Fibroblast of the aortic adventitia (primary cell): ENCODE data around the gene GPR37L1. TPM values are rescaled to one million over a fixed set of nuclear protein-coding genes. Genes with fewer than 3 reads are reported as not detected.
"Not testable (repeated sequence)": the region's sequence is repeated elsewhere in the genome, so short reads cannot be mapped to it uniquely, and the experiment has no call there.

Experiments
- DNase-seq: peaks from one replicate; pipeline ENCODE4 v3.0.0-alpha.2; 2010; ENCODE audit warnings: low read depth
- H3K4me3 ChIP-seq: 2 replicates; pipeline ENCODE4 v1.5.1; 2011; ENCODE audit warnings: low read depth, mild to moderate bottlenecking, control low read depth, low read length, moderate library complexity
- CTCF ChIP-seq: IDR thresholded peaks from 2 replicates; pipeline ENCODE4 v1.5.1; 2011; ENCODE audit warnings: mild to moderate bottlenecking, low read length, control low read depth, inconsistent platforms; ENCODE audit not compliant: insufficient read depth
- total RNA-seq: library from RNA; depleted of rRNA; stranded (reverse); fragments of >200 nt; gene quantifications from 2 replicates; pipeline ENCODE4 v1.2.3, GENCODE V29; 2012; ENCODE audit warnings: low replicate concordance

GPR37L1 gene
- total RNA-seq, 1 donor = not detected

DNA sequence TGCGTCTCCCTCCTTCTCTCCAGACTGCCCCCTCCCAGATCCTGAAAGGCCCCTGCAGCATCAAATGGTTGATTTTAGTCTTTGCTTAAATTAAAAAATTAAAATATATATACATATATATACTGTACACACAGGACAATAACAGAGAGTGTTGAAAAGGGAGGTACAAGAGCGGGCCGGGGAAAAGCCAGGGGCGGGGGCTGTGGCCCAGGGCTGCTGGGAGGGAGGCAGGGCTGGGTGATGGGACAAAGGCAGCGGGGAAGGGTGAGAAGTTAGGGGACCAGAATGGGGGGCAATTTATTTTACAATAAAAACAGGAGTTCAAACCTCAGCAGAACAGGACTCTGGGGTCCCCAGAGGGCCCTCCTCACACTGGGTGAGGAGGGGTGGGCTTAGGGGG is 11.3 kb downstream of the GPR37L1 start:
- H3K4me3 ChIP-seq = no peak overlapping the region
- no peak for TF ChIP-seq CTCF
- DNase-seq = no peak

- no peak overlapping the region for H3K4me3 ChIP-seq
- no peak for DNase-seq
- TF ChIP-seq CTCF = no peak
These were observed 12.0 kb downstream of the GPR37L1 start for GRCh38 chr1:202134645-202135172.

GRCh38 chr1:202135221-202135721 is 12.6 kb downstream of the GPR37L1 start:
- peak; percentile 90 for TF ChIP-seq CTCF
- H3K4me3 ChIP-seq = no peak overlapping the region
- DNase-seq = peak; percentile 67

DNA sequence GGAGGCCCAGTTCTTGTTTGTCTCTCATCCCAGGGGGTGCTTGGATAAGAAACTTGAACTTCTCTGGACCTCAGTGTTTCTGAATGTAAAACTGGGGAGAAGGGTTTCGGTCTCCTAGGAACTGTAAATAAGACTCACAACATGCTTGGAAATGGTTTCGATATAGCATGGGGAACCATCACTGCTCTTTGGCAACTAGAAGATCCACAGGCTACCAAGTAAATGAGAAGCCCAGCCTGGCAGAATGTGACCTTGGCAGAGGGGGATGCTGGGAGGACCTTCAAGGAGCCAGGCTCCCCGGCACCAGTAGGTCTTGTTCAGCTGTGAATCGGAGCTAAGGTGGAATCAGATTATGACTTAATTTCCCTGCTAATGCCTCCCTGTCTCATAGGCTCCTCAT is 18.1 kb downstream of the GPR37L1 start:
- no peak overlapping the region for H3K4me3 ChIP-seq
- DNase-seq = no peak
- no peak for TF ChIP-seq CTCF

DNA sequence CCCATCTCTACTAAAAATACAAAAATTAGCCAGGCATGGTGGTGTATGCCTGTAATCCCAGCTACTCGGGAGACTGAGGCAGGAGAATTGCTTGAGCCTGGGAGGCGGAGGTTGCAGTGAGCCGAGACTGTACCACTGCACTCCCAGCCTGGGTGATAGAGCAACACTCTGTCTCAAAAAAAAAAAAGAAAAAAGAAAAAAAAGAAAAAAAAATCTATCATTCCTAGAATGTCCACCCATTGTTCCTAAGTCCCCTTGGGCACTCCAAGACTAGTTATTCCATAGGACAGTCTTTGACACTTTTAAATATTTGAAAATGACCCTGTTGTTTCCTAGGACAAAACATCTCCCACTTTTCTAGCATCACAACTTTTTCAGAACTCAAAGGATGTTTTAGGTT is 18.8 kb downstream of the GPR37L1 start:
- not testable (repeated sequence) for DNase-seq, H3K4me3 ChIP-seq

DNA sequence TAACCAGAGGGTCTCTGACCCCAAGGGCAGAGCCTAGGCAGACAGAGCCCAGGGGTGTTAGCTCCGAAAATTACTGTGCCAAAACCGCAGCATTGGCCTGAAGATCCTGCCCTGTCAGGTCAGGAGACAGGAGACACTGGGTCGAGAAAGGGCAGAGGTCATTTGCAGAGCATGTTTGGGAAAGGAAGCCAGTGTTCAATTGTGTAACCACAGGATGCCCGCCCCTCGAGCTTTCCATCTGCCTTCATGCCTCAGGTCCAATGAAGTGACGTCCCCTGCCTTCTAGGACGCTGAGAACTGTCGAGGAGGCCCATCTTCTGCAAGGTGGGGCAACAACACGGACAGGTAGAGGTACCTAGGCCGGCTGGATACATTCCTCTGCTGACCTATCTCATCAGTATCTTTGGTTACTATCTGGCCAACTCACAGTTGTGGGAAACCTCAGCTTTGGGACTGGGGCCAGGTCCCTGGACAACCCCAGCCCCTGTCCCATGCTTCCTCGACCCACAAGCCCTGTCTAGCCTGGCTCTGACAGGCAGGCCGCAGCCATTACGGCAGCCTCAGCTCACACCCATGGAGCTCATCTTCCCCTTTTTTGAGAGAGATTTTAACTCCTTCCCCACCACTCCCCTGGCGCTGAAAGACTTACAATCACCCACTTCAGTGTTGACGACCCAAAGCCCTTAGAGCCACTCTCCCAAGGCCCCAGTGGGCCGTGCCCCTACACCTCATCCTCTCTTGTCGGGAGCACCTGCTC is 20.5 kb downstream of the GPR37L1 start:
- DNase-seq = peak; percentile 20
- H3K4me3 ChIP-seq = peak overlapping the region; percentile 90
- no peak for TF ChIP-seq CTCF

DNA sequence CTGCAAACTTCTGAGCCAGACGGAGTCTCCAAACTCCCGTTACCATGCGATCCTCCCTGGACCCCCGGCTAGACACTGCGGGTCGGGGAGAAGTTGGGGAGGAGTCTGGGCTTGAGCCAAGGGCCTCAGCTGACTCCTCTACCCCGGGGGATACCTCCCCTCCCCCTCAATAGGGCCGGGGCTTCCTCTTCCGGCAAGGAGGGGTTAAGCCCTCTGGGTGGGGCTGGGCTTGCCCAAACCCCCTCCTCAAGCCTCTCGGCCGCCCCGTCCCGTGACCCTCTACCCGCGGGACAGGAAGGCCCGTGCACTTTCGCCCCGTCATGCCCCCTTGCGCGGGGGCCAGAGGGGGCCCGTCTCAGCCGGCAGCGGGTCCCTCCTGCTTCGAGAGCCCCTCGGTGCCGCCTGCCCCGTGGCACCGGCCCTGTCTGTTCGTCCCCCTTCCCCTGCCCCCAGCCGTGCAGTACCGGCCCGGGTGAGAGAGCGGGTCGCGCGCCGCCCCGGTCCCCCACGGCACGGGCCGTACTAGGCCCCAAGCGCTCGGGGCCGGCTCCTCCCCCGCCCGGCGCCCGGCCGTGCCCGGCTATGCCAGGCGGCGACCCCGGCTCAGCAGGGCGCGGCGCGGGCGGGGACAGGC is 21.2 kb downstream of the GPR37L1 start:
- peak overlapping the region; percentile 90 for H3K4me3 ChIP-seq
- DNase-seq = peak; percentile 25
- TF ChIP-seq CTCF = no peak
